SK-N-SH treated with all-trans-retinoic acid at 6 μM for 48 hours (cell line): ENCODE results near the gene APOF.

ENCODE experiments used
- ATAC-seq: fragments of 200-7000 bp; cut with Tn5 transposase; 3 replicates; pipeline ENCODE4 v1.9.1; 2020; ENCODE audit warnings: mild to moderate bottlenecking, moderate library complexity
- ARNTL ChIP-seq: fragments of 450-650 bp; formaldehyde crosslinking; IDR thresholded peaks from 2 replicates; pipeline ENCODE4 v1.5.0; 2020; ENCODE audit warnings: low read depth, mild to moderate bottlenecking, moderate library complexity, borderline replicate concordance
- CREB5 ChIP-seq: fragments of 250-450 bp; sonication (Bioruptor Pico); IDR thresholded peaks from 2 replicates; pipeline ENCODE4 v1.5.1; 2020; ENCODE audit warnings: low read depth, mild to moderate bottlenecking, moderate library complexity
- CSDC2 ChIP-seq: fragments of 250-450 bp; sonication (Bioruptor Pico); IDR thresholded peaks from 2 replicates; pipeline ENCODE4 v1.5.0; 2020; ENCODE audit warnings: mild to moderate bottlenecking, moderate library complexity
- CSRNP3 ChIP-seq: fragments of 250-450 bp; sonication (Bioruptor Pico); IDR thresholded peaks from 2 replicates; pipeline ENCODE4 v1.5.1; 2021; ENCODE audit warnings: mild to moderate bottlenecking, moderate library complexity
- GLIS3 ChIP-seq: fragments of 250-450 bp; sonication (Bioruptor Pico); IDR thresholded peaks from 2 replicates; pipeline ENCODE4 v1.5.0; 2020; ENCODE audit warnings: mild to moderate bottlenecking, moderate library complexity
- ISL1 ChIP-seq: fragments of 250-450 bp; sonication (Bioruptor Pico); IDR thresholded peaks from 2 replicates; pipeline ENCODE4 v2.1.2; 2022; ENCODE audit warnings: mild to moderate bottlenecking, moderate library complexity
- PATZ1 ChIP-seq: fragments of 250-450 bp; sonication (Bioruptor Pico); IDR thresholded peaks from 2 replicates; pipeline ENCODE4 v1.8.0; 2020; ENCODE audit warnings: mild to moderate bottlenecking, moderate library complexity, borderline replicate concordance
- POU6F1 ChIP-seq: fragments of 250-450 bp; sonication (Bioruptor Pico); IDR thresholded peaks from 2 replicates; pipeline ENCODE4 v1.8.0; 2021; ENCODE audit warnings: low read depth, mild to moderate bottlenecking, moderate library complexity, borderline replicate concordance
- PPARA ChIP-seq: fragments of 250-450 bp; sonication (Bioruptor Pico); IDR thresholded peaks from 2 replicates; pipeline ENCODE4 v1.5.0; 2020; ENCODE audit warnings: mild to moderate bottlenecking, borderline replicate concordance
- TCF4 ChIP-seq: fragments of 250-450 bp; sonication (Bioruptor Pico); IDR thresholded peaks from 2 replicates; pipeline ENCODE4 v1.8.0; 2021; ENCODE audit warnings: mild to moderate bottlenecking, moderate library complexity, borderline replicate concordance
- TOX ChIP-seq: fragments of 250-450 bp; sonication (Bioruptor Pico); IDR thresholded peaks from 2 replicates; pipeline ENCODE4 v1.8.0; 2021; ENCODE audit warnings: mild to moderate bottlenecking, moderate library complexity, borderline replicate concordance
- TSHZ2 ChIP-seq: fragments of 250-450 bp; sonication (Bioruptor Pico); IDR thresholded peaks from 2 replicates; pipeline ENCODE4 v1.5.0; 2020; ENCODE audit warnings: mild to moderate bottlenecking, moderate library complexity
- ZC3H10 ChIP-seq: fragments of 250-450 bp; sonication (Bioruptor Pico); IDR thresholded peaks from 2 replicates; pipeline ENCODE4 v1.5.1; 2021; ENCODE audit warnings: mild to moderate bottlenecking, moderate library complexity
- ZFP3 ChIP-seq: fragments of 250-450 bp; sonication (Bioruptor Pico); IDR thresholded peaks from 2 replicates; pipeline ENCODE4 v1.5.0; 2020; ENCODE audit warnings: mild to moderate bottlenecking, moderate library complexity
- ZFP30 ChIP-seq: fragments of 450-650 bp; formaldehyde crosslinking; IDR thresholded peaks from 2 replicates; pipeline ENCODE4 v1.5.0; 2022; ENCODE audit warnings: mild to moderate bottlenecking, moderate library complexity
- ZNF565 ChIP-seq: fragments of 450-650 bp; formaldehyde crosslinking; conservative IDR thresholded peaks from 2 replicates; pipeline ENCODE4 v1.5.0; 2020; ENCODE audit warnings: low read depth, mild to moderate bottlenecking, moderate library complexity
- ZNF8 ChIP-seq: fragments of 450-650 bp; formaldehyde crosslinking; IDR thresholded peaks from 2 replicates; pipeline ENCODE4 v1.5.0; 2020; ENCODE audit warnings: mild to moderate bottlenecking, moderate library complexity

Gene APOF

GRCh38 chr12:56330936-56331490 is 31.6 kb downstream of the APOF start:
- no peak for ATAC-seq

GRCh38 chr12:56326533-56326932 is 36.1 kb downstream of the APOF start:
- no peak for TF ChIP-seq ZNF565 (CRISPR knock-in tag)
- TF ChIP-seq ZFP30 (CRISPR knock-in tag), result no peak
- no peak for TF ChIP-seq TOX (CRISPR knock-in tag)
- no peak for TF ChIP-seq CREB5 (CRISPR knock-in tag)
- TF ChIP-seq PATZ1 (CRISPR knock-in tag), result no peak
- no peak for TF ChIP-seq PPARA (CRISPR knock-in tag)
- no peak for TF ChIP-seq ZNF8 (CRISPR knock-in tag)
- no peak for TF ChIP-seq GLIS3 (CRISPR knock-in tag)
- ATAC-seq, result no peak

More at GRCh38 chr12:56330936-56331490, 31.6 kb downstream of the APOF start:
- no peak for TF ChIP-seq PATZ1 (CRISPR knock-in tag)
- no peak for TF ChIP-seq CREB5 (CRISPR knock-in tag)
- TF ChIP-seq POU6F1 (CRISPR knock-in tag), result no peak
- TF ChIP-seq, all 23 proteins: peak for 0

- TF ChIP-seq ZFP30 (CRISPR knock-in tag), result no peak
- no peak for TF ChIP-seq PATZ1 (CRISPR knock-in tag)
- TF ChIP-seq GLIS3 (CRISPR knock-in tag), result no peak
- TF ChIP-seq ISL1 (CRISPR knock-in tag), result no peak
- TF ChIP-seq ZC3H10 (CRISPR knock-in tag), result no peak
- TF ChIP-seq ZNF8 (CRISPR knock-in tag), result no peak
- TF ChIP-seq CSRNP3 (CRISPR knock-in tag), result no peak
- no peak for TF ChIP-seq ZFP3
- no peak for TF ChIP-seq ARNTL
- TF ChIP-seq POU6F1 (CRISPR knock-in tag), result no peak
- no peak for TF ChIP-seq CREB5 (CRISPR knock-in tag)
- TF ChIP-seq PPARA (CRISPR knock-in tag), result no peak
- no peak for TF ChIP-seq CSDC2 (CRISPR knock-in tag)
- TF ChIP-seq TSHZ2 (CRISPR knock-in tag), result no peak
- no peak for TF ChIP-seq TCF4 (CRISPR knock-in tag)
- ATAC-seq, result no peak
Observed at GRCh38 chr12:56326126-56326525, 36.5 kb downstream of the APOF start.
